ES-I3 (cell line): Measurements from ENCODE around the gene CACNA1S.

Source experiments
- H3K36me3 ChIP-seq: 2 replicates; pipeline ENCODE4 v1.6.1; 2013; ENCODE audit warnings: mild to moderate bottlenecking, low read length, control low read depth, moderate library complexity; ENCODE audit not compliant: insufficient read depth
- H3K4me1 ChIP-seq: 2 replicates; pipeline ENCODE4 v1.6.1; 2013; ENCODE audit warnings: mild to moderate bottlenecking, control low read depth, low read length; ENCODE audit not compliant: insufficient read depth
- H3K9ac ChIP-seq: 2 replicates; pipeline ENCODE4 v1.6.1; 2013; ENCODE audit warnings: low read depth, mild to moderate bottlenecking, low read length, moderate library complexity
- H3K9me3 ChIP-seq: 2 replicates; pipeline ENCODE4 v1.6.1; 2013; ENCODE audit warnings: mild to moderate bottlenecking, low read length, moderate library complexity; ENCODE audit not compliant: control insufficient read depth, insufficient read depth

Gene CACNA1S

GRCh38 chr1:201114245-201115131 lies 2.3 kb upstream of the CACNA1S start:
- Histone ChIP-seq H3K9me3 (no peaks in the 10 kb centered on the region), H3K36me3 (no peaks in the 10 kb centered on the region), H3K4me1 (0 out of 2 replicates have a peak, but pooled peaks cover 2% of the 10 kb centered on the region), H3K9ac (peak overlapping the region; percentile 61)

- Histone ChIP-seq H3K9me3 (no peaks in the 10 kb centered on the region), H3K9ac (peak overlapping the region; percentile 23; the same call in 1 of the 2 replicates), H3K36me3 (no peaks in the 10 kb centered on the region), H3K4me1 (no peaks in the 10 kb centered on the region)
These were observed 1.4 kb upstream of the CACNA1S start for GRCh38 chr1:201113451-201114244.

- H3K4me1 ChIP-seq = no peaks in the 10 kb centered on the region
- no peaks in the 10 kb centered on the region for H3K9me3 ChIP-seq
- H3K9ac ChIP-seq = no peak overlapping the region
- no peaks in the 10 kb centered on the region for H3K36me3 ChIP-seq
These were observed 700 bp upstream of the CACNA1S start for GRCh38 chr1:201112926-201113325.

GRCh38 chr1:201111672-201112071 lies 554 bp downstream of the CACNA1S start:
- no peaks in the 10 kb centered on the region for H3K4me1 ChIP-seq
- H3K9ac ChIP-seq = no peak overlapping the region
- H3K36me3 ChIP-seq = no peaks in the 10 kb centered on the region
- H3K9me3 ChIP-seq = no peaks in the 10 kb centered on the region

- no peaks in the 10 kb centered on the region for H3K4me1 ChIP-seq
- H3K36me3 ChIP-seq = no peaks in the 10 kb centered on the region
- H3K9ac ChIP-seq = no peak overlapping the region
- H3K9me3 ChIP-seq = no peaks in the 10 kb centered on the region
These were observed 1.1 kb downstream of the CACNA1S start for GRCh38 chr1:201111156-201111555.

- H3K4me1 ChIP-seq = no peaks in the 10 kb centered on the region
These were observed 1.6 kb downstream of the CACNA1S start for GRCh38 chr1:201110616-201111015.

GRCh38 chr1:201110138-201110537 lies 2.1 kb downstream of the CACNA1S start:
- H3K36me3 ChIP-seq = no peaks in the 10 kb centered on the region
- H3K9ac ChIP-seq = no peak overlapping the region
- H3K9me3 ChIP-seq = no peaks in the 10 kb centered on the region
- no peaks in the 10 kb centered on the region for H3K4me1 ChIP-seq

More at GRCh38 chr1:201110616-201111015, 1.6 kb downstream of the CACNA1S start:
- Histone ChIP-seq H3K36me3 (no peaks in the 10 kb centered on the region), H3K9me3 (no peaks in the 10 kb centered on the region), H3K9ac (no peak overlapping the region)

GRCh38 chr1:201109651-201110050 lies 2.6 kb downstream of the CACNA1S start:
- Histone ChIP-seq H3K36me3 (no peaks in the 10 kb centered on the region), H3K9me3 (no peaks in the 10 kb centered on the region), H3K9ac (no peak overlapping the region), H3K4me1 (no peaks in the 10 kb centered on the region)

GRCh38 chr1:201108614-201109013 lies 3.6 kb downstream of the CACNA1S start:
- Histone ChIP-seq H3K9ac (no peak overlapping the region), H3K9me3 (no peaks in the 10 kb centered on the region), H3K36me3 (no peaks in the 10 kb centered on the region), H3K4me1 (no peaks in the 10 kb centered on the region)

GRCh38 chr1:201105688-201106087 lies 6.5 kb downstream of the CACNA1S start:
- Histone ChIP-seq H3K4me1 (no peaks in the 10 kb centered on the region), H3K9ac (no peak overlapping the region), H3K9me3 (no peaks in the 10 kb centered on the region), H3K36me3 (no peaks in the 10 kb centered on the region)

- H3K4me1 ChIP-seq = no peaks in the 10 kb centered on the region
- no peaks in the 10 kb centered on the region for H3K36me3 ChIP-seq
- no peak overlapping the region for H3K9ac ChIP-seq
- no peaks in the 10 kb centered on the region for H3K9me3 ChIP-seq
These were observed 8.1 kb downstream of the CACNA1S start for GRCh38 chr1:201104141-201104540.

GRCh38 chr1:201103666-201104065 lies 8.6 kb downstream of the CACNA1S start:
- H3K36me3 ChIP-seq = no peaks in the 10 kb centered on the region
- no peaks in the 10 kb centered on the region for H3K9me3 ChIP-seq
- H3K9ac ChIP-seq = no peak overlapping the region
- no peaks in the 10 kb centered on the region for H3K4me1 ChIP-seq

- Histone ChIP-seq H3K36me3 (no peaks in the 10 kb centered on the region), H3K9ac (no peak overlapping the region), H3K4me1 (no peaks in the 10 kb centered on the region), H3K9me3 (no peaks in the 10 kb centered on the region)
These were observed 11.9 kb downstream of the CACNA1S start for GRCh38 chr1:201100169-201100930.

GRCh38 chr1:201098992-201099677 lies 13.1 kb downstream of the CACNA1S start:
- no peaks in the 10 kb centered on the region for H3K4me1 ChIP-seq
- H3K9me3 ChIP-seq = no peaks in the 10 kb centered on the region
- H3K9ac ChIP-seq = no peak overlapping the region
- H3K36me3 ChIP-seq = no peaks in the 10 kb centered on the region
